Right kidney (tissue), 9 donors: ENCODE measurements around the gene ANKFY1.

ENCODE experiments used
- DNase-seq: peaks from one replicate; pipeline ENCODE4 v3.0.0-alpha.2; 2016
- long read RNA-seq, 8 donors: transcript quantifications; one replicate each; lab custom pipeline, GENCODE V29; 2026

The ANKFY1 gene
- long read RNA-seq, donor 1, full-length matches to known transcripts: 4 of 4 reads
- long read RNA-seq, donor 1, partial matches to known transcripts: 0 of 4 reads
- long read RNA-seq, donor 1, other reads (novel, unspliced or antisense): 0 of 4 reads
- long read RNA-seq, donor 2, full-length matches to known transcripts: 1 of 1 reads
- long read RNA-seq, donor 2, partial matches to known transcripts: 0 of 1 reads
- long read RNA-seq, donor 2, other reads (novel, unspliced or antisense): 0 of 1 reads
- long read RNA-seq, donor 3, full-length matches to known transcripts: 3 of 11 reads
- long read RNA-seq, donor 3, partial matches to known transcripts: 8 of 11 reads
- long read RNA-seq, donor 3, other reads (novel, unspliced or antisense): 0 of 11 reads
- long read RNA-seq, donor 4, full-length matches to known transcripts: 4 of 12 reads
- long read RNA-seq, donor 4, partial matches to known transcripts: 8 of 12 reads
- long read RNA-seq, donor 4, other reads (novel, unspliced or antisense): 0 of 12 reads
- long read RNA-seq, donor 5, full-length matches to known transcripts: 2 of 2 reads
- long read RNA-seq, donor 5, partial matches to known transcripts: 0 of 2 reads
- long read RNA-seq, donor 5, other reads (novel, unspliced or antisense): 0 of 2 reads
- long read RNA-seq, donor 6, full-length matches to known transcripts: 3 of 3 reads
- long read RNA-seq, donor 6, partial matches to known transcripts: 0 of 3 reads
- long read RNA-seq, donor 6, other reads (novel, unspliced or antisense): 0 of 3 reads
- long read RNA-seq, donor 7: 0 reads
- long read RNA-seq, donor 8, partial matches to known transcripts: 0 of 5 reads
- long read RNA-seq, donor 8, other reads (novel, unspliced or antisense): 0 of 5 reads

DNA sequence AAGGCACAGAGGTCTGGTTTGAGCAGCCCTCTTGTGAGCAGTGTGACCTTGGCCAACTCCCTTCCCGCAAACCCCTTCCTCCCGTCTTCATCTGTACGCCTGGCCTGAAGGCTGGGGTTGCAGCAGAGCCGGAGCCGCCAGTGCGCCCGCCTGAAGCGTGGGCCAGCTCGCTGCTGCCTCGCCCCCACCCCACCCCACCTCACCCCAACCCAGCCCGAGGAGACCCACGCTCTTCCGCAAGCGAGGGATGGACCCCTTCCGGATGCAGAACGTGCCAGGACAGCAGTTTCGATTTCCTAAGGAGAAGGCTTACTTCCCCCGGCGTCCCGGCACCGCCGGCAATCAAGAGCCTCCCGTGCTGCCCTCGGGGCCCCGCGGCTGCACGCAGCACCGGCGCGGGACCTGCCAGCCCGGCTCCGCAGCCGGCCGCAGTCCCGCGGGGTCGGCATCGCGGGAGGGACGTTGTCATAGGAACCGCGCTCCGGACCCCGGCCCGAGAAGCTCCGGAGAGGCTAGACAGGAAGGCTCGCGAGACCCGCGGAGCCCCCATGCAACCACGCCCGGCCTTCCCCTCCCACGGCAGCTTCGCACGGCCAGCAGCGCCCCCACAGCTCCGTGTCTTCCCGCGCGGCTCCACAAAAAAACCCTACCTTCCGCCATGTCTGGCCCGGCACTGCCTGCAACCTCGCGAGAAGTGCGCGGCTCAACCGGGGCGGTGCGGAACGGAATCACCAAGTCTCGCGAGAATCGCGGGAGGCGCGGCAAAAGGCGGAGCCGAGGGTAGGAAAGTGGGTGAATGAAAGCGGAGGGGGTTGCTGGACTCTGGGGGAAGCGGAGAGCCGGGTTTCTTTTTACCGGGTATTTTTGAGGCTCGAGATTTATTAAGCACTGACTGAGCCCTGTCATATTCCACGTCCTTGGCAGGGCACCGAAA is at the start of gene ANKFY1:
ANKFY1 (minus strand) TSS at position 698 of the 934 bp plus-strand sequence; CDS start at position 660, 38 bp downstream.
- DNase-seq: peak; percentile 92

GRCh38 chr17:4310354-4311060 is 46.7 kb upstream of the ANKFY1 start:
- no peak for DNase-seq

DNA sequence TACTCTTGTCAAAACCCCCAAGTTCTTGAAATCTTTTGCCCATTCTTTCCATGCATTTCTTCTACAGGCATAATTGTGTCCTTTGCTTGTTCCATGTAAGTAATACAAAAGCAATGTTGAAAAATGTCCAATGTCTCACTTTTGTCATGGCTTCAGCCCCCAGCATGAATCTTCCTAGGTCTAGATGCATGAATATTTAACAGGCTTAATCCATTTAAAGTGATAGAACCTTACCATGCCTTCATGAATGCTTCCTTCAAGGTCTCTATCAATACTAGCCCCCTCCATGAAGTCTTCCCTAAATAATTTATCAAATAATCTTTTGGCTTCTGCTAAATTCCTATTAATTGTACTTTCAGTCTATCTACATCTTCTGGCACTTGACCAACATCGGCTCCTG is 46.1 kb upstream of the ANKFY1 start:
- no peak for DNase-seq

- DNase-seq: no peak
Measured at GRCh38 chr17:4307179-4307930, 43.6 kb upstream of the ANKFY1 start.

- DNase-seq: no peak
Measured at GRCh38 chr17:4305224-4305623, 41.4 kb upstream of the ANKFY1 start.

- DNase-seq: no peak
Measured at GRCh38 chr17:4304417-4305027, 40.7 kb upstream of the ANKFY1 start.

- DNase-seq: no peak
Measured at GRCh38 chr17:4301066-4301465, 37.3 kb upstream of the ANKFY1 start.

DNA sequence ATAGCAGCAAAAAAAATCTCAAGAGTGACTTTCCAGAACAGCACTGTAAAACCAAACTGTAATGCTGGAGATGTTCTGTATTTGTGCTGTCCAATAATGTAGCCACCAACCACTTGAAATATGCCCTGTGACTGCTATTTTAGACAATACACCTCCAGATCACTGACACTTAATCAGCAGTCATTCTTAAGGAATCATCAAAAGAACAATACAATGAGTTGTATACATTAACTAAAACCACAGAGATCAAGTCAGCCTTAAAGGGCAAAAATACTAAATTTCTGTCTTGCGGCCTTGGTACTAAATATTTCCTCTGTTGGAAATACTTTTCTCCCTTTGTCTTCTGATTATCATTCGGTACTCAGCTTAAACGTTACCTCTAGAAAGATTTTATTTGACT is 33.6 kb upstream of the ANKFY1 start:
- DNase-seq: no peak

- DNase-seq: no peak
Measured at GRCh38 chr17:4295686-4296085, 31.9 kb upstream of the ANKFY1 start.

- DNase-seq: no peak
Measured at GRCh38 chr17:4293572-4293971, 29.8 kb upstream of the ANKFY1 start.

- DNase-seq: no peak
Measured at GRCh38 chr17:4287710-4288109, 23.9 kb upstream of the ANKFY1 start.

GRCh38 chr17:4276514-4276913 is 12.7 kb upstream of the ANKFY1 start:
- no peak for DNase-seq

- no peak for DNase-seq
Measured at GRCh38 chr17:4272972-4273368, 9.2 kb upstream of the ANKFY1 start.

DNA sequence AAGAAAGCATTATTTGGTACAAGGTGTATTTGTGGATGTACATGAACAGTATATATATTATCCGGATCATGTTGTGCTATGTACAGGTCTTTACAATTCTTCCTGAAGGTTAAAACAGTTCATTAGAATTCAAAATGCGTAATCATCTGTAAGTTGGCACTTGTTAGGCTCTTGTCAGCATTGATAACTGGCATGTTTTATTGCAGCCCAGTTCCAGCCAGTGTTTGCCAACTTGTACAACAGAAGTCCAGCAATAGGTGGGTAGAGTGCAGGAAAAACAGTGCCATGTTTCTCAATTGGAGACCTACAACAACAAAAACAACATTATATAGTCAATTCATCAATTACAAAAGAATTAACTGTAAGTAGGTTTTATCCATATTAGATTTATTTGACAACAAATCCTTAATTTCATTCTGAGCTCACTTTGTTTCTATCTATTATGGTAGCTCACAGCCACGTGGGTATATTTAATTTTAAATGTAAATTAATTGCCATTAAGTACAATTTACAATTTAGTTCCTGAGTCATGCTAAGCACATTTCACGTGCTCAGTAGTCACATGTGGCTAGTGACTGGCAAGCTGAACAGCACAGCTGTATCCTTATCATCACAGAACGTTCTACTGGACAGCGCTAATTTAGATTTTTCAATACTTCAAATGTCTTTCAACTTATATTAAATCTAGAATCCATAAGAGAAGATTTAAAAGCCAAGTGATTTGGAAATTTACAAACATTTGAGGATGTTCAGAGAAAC is 8.6 kb upstream of the ANKFY1 start:
- no peak for DNase-seq

- no peak for DNase-seq
Measured at GRCh38 chr17:4270736-4271135, 7.0 kb upstream of the ANKFY1 start.

- DNase-seq: no peak
Measured at GRCh38 chr17:4269915-4270314, 6.1 kb upstream of the ANKFY1 start.

- no peak for DNase-seq
Measured at GRCh38 chr17:4267402-4267801, 3.6 kb upstream of the ANKFY1 start.

GRCh38 chr17:4266550-4266949 is 2.8 kb upstream of the ANKFY1 start:
- no peak for DNase-seq

- no peak for DNase-seq
Measured at GRCh38 chr17:4262703-4263102, 1.1 kb downstream of the ANKFY1 start.

DNA sequence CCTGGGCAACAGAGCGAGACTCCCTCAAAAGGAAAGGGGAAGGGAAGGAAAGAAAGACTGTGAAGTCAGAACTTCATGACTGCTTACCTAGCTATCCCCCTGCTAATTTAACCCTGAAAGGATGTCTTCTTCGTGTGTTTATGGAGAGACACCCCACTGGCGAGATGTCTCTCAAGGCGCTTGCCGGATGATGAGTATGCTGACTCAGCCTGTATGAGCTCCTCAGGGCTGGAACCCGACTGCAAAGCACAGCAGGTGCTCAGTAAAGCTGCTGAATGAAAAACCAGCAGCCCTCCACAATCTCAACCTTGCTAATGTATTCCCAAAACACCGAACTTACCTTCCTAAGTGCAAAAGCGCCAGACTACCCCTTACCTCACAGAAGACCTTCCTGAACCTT is 2.3 kb downstream of the ANKFY1 start:
- DNase-seq: no peak
